ENCODE results near the gene TMEM170A. TPM values are rescaled to one million over a fixed set of nuclear protein-coding genes. Genes with fewer than 3 reads are reported as not detected.

The TMEM170A gene
- total and polyA plus RNA-seq, 2 of the 13 experiments (the other 11 are each of a cell fraction or from before 2014, with no cell fraction given) = 35.7 to 39.7 TPM

- intact Hi-C loops (cut with micrococcal nuclease; ENCODE audit: unreplicated experiment) (no loop called here), in situ Hi-C loops (cut with HindIII; ENCODE audit: extremely low pct_ligation_motif_present, low pct_unique_long_range_greater_than_20kb) (no loop called here)
- peaks cover 81% of the 10 kb centered on the region for H3K79me2 ChIP-seq (ENCODE audit: insufficient read depth, low read length)
- no peak overlapping the region for H2AFZ ChIP-seq (ENCODE audit: low read length)
- no peak overlapping the region for H3K9ac ChIP-seq (ENCODE audit: insufficient read depth, low read depth, low read length)
- peak overlapping the region; percentile 16 for H3K27ac ChIP-seq (ENCODE audit: extremely low read length, insufficient read depth, low read length)
- no peaks in the 10 kb centered on the region for H3K9me3 ChIP-seq (ENCODE audit: low read length)
- FAIRE-seq (no peak), DNase-seq (ENCODE audit: low spot score) (no peak), ATAC-seq (peak; percentile 21; the same call in 2 of the 3 replicates)
- no peaks in the 10 kb centered on the region for H3K27me3 ChIP-seq (ENCODE audit: control insufficient read depth in 1 of 2, insufficient read depth in 2 of 2, low read length in 2 of 2)
- peaks cover 55% of the 10 kb centered on the region for H3K4me1 ChIP-seq (ENCODE audit: insufficient read depth, low read length)
- no peak overlapping the region for H3K4me3 ChIP-seq (replicated peaks in 1 of 3; ENCODE audit: insufficient read depth in 1 of 3, low read depth in 2 of 3, low read length in 3 of 3)
- CTCF ChIA-PET (ENCODE audit: low intra/inter-chr PET ratio, low total read pairs) = no interaction called here
- peaks cover 14% of the 10 kb centered on the region; the same call in 1 of the 2 replicates for H4K20me1 ChIP-seq (ENCODE audit: insufficient read depth, low read length)
- 72% methylated on average over 2 of the region's 2 CpGs for WGBS (ENCODE audit: low lambda C conversion rate)
- H3K36me3 ChIP-seq (replicated peaks in 1 of 2; ENCODE audit: control insufficient read depth in 1 of 2, insufficient read depth in 2 of 2, low read length in 2 of 2) = peaks cover 11 to 21% of the 10 kb centered on the region in 2 experiments
- POLR2A ChIA-PET = interaction anchor here (1.7 kb wide), 1 partner anchor 17 kb away, joined by 5 read pairs; the partner anchor contains the start of gene CFDP1
- BruUV-seq (replicated peaks) = no TSS peak
- peak overlapping the region; percentile 4; the same call in 1 of the 2 replicates for H3K4me2 ChIP-seq (ENCODE audit: low read depth, low read length)
- no peak for TF ChIP-seq GPN1 (CRISPR knock-in tag; IDR thresholded peaks at IDR 0.05; ENCODE audit: borderline replicate concordance)
- TF ChIP-seq BATF2 (CRISPR knock-in tag; IDR thresholded peaks at IDR 0.05) = no peak
- no peak for TF ChIP-seq FOXP1 (IDR thresholded peaks at IDR 0.05)
- peak; percentile 15; the same call in 1 of the 2 replicates for TF ChIP-seq FOXP1 (CRISPR knock-in tag; IDR thresholded peaks at IDR 0.05)
- peak; percentile 86 for TF ChIP-seq TEAD3 (CRISPR knock-in tag; optimal IDR thresholded peaks at IDR 0.05; ENCODE audit: borderline replicate concordance)
- TF ChIP-seq GATAD2A (CRISPR knock-in tag; IDR thresholded peaks at IDR 0.05) = 0 out of 2 replicates have a peak, but pooled peaks have one; percentile 16
- TF ChIP-seq PPARG (CRISPR knock-in tag; conservative IDR thresholded peaks at IDR 0.05) = no peak
- no peak for TF ChIP-seq PHF5A (CRISPR knock-in tag; IDR thresholded peaks at IDR 0.05; ENCODE audit: low read depth, unreplicated experiment)
- peak; percentile 56 for TF ChIP-seq RARA (CRISPR knock-in tag; IDR thresholded peaks at IDR 0.05)
- TF ChIP-seq NR2F6 (IDR thresholded peaks at IDR 0.05) = 0 out of 2 replicates have a peak, but pooled peaks have one; percentile 23
- TF ChIP-seq NR2F6 (CRISPR knock-in tag; IDR thresholded peaks at IDR 0.05) = peak; percentile 73; the same call in 1 of the 2 replicates
- peak; percentile 41; the same call in 1 of the 2 replicates for TF ChIP-seq FOXP4 (CRISPR knock-in tag; IDR thresholded peaks at IDR 0.05)
- no peak for TF ChIP-seq SIX4 (CRISPR knock-in tag; IDR thresholded peaks at IDR 0.05)
- no peak for TF ChIP-seq ZNF570 (CRISPR knock-in tag; IDR thresholded peaks at IDR 0.05; ENCODE audit: borderline replicate concordance)
- peak; percentile 48; the same call in 1 of the 2 replicates for TF ChIP-seq ELF3 (CRISPR knock-in tag; IDR thresholded peaks at IDR 0.05)
- TF ChIP-seq ZKSCAN1 (IDR thresholded peaks at IDR 0.05; ENCODE audit: low read length) = no peak
- no peak for TF ChIP-seq ZBTB26 (CRISPR knock-in tag; IDR thresholded peaks at IDR 0.05; ENCODE audit: borderline replicate concordance)
- peak; percentile 31; the same call in 1 of the 2 replicates for TF ChIP-seq HNF4A (CRISPR knock-in tag; IDR thresholded peaks at IDR 0.05)
- no peak for TF ChIP-seq ZNF772 (CRISPR knock-in tag; IDR thresholded peaks at IDR 0.05)
Observed at GRCh38 chr16:75416904-75417565, 47.5 kb downstream of the TMEM170A start.
